A549 (cell line): ENCODE measurements around the gene CNDP1. TPM values are rescaled to one million over a fixed set of nuclear protein-coding genes. Genes with fewer than 3 reads are reported as not detected.
A peak's percentile ranks its signal among the peaks of the same experiment; 100 is the strongest.

Experiments
- ATAC-seq, 2 experiments: fragments of 200-7000 bp in 1 of 2; fragments of >200 bp in 1 of 2; cut with Nextera tagmentation in 1 of 2; cut with Tn5 transposase in 1 of 2; 3 replicates each; pipeline versions ENCODE4 v1.8.0 to v1.9.1; 2018 to 2020; ENCODE audit warnings: mild to moderate bottlenecking in 1 of 2, moderate library complexity in 1 of 2
- CTCF ChIA-PET: fragments of 300-600 bp; sonication (Branson Sonifier 250); formaldehyde crosslinking; extraction: SDS; loops from one replicate; lab custom pipeline; 2021; ENCODE audit warnings: antibody characterized with exemption, inconsistent platforms; lab: Yijun Ruan, JAX
- POLR2A ChIA-PET: fragments of 350-600 bp; formaldehyde crosslinking; extraction: SDS; loops from one replicate; lab custom pipeline; 2021; ENCODE audit warnings: antibody characterized with exemption, inconsistent platforms; lab: Yijun Ruan, JAX
- DNase-seq, 2 experiments: peaks; one replicate each; pipeline versions ENCODE4 v3.0.0 to v3.0.0-alpha.2; 2011 to 2016; ENCODE audit warnings: low read depth in 1 of 2, low spot score in 1 of 2
- FAIRE-seq: peaks from 2 replicates; lab custom pipeline; 2011; peaks lifted over from hg19 to GRCh38; lab: Jason Lieb, UNC
- H3K27ac ChIP-seq, 2 experiments: fragments of >200 bp; sonication (Bioruptor Twin); formaldehyde crosslinking; 3 replicates each; pipeline ENCODE4 v1.5.1; 2016 to 2017
- H3K4me1 ChIP-seq: fragments of >200 bp; sonication (Bioruptor Twin); formaldehyde crosslinking; 3 replicates; pipeline ENCODE4 v1.6.1; 2016
- H3K4me2 ChIP-seq: fragments of >200 bp; sonication (Bioruptor Twin); formaldehyde crosslinking; 3 replicates; pipeline ENCODE4 v1.6.1; 2016
- H3K4me3 ChIP-seq: fragments of >200 bp; sonication (Bioruptor Twin); formaldehyde crosslinking; 3 replicates; pipeline ENCODE4 v1.5.1; 2016
- H3K9me3 ChIP-seq: fragments of >200 bp; sonication (Bioruptor Twin); formaldehyde crosslinking; 3 replicates; pipeline ENCODE4 v1.6.1; 2016
- CEBPB ChIP-seq, 2 experiments: fragments of >200 bp in 1 of 2; sonication (Bioruptor Twin) in 1 of 2; formaldehyde crosslinking in 1 of 2; IDR thresholded peaks; 2 replicates each; pipeline ENCODE4 v1.6.1; 2012 to 2016
- EP300 ChIP-seq, 2 experiments: fragments of >200 bp; sonication (Bioruptor Twin); formaldehyde crosslinking; IDR thresholded peaks; 2 replicates in 1 of 2; 3 replicates in 1 of 2; pipeline ENCODE4 v1.6.1; 2016 to 2017
- GATA3 ChIP-seq: IDR thresholded peaks from 2 replicates; pipeline ENCODE4 v1.6.1; 2012; ENCODE audit warnings: borderline replicate concordance
- HEYL ChIP-seq: fragments of 250-450 bp; sonication (Bioruptor Pico); IDR thresholded peaks from 2 replicates; pipeline ENCODE4 v1.8.0; 2021; ENCODE audit warnings: mild to moderate bottlenecking, moderate library complexity
- KDM1A ChIP-seq: fragments of 200-600 bp; sonication (generic); IDR thresholded peaks from 2 replicates; pipeline ENCODE4 v1.6.1; 2016; ENCODE audit warnings: low read depth, mild to moderate bottlenecking
- KDM5A ChIP-seq: fragments of 200-600 bp; sonication (generic); IDR thresholded peaks from 2 replicates; pipeline ENCODE4 v1.6.1; 2016; ENCODE audit warnings: antibody characterized with exemption, mild to moderate bottlenecking
- MAZ ChIP-seq: fragments of 150-350 bp; IDR thresholded peaks from 2 replicates; pipeline ENCODE4 v1.6.1; 2014; ENCODE audit warnings: antibody characterized with exemption, low read depth, low read length, borderline replicate concordance
- NFE2L2 ChIP-seq: fragments of 150-350 bp; conservative IDR thresholded peaks from 2 replicates; pipeline ENCODE4 v1.6.1; 2014; ENCODE audit warnings: low read length
- NR3C1 ChIP-seq: fragments of >200 bp; sonication (Bioruptor Twin); formaldehyde crosslinking; IDR thresholded peaks from 3 replicates; pipeline ENCODE4 v1.6.1; 2017
- PHF8 ChIP-seq: fragments of 200-600 bp; sonication (generic); IDR thresholded peaks from 2 replicates; pipeline ENCODE4 v1.6.1; 2016; ENCODE audit warnings: low read depth, mild to moderate bottlenecking, antibody characterized with exemption, moderate library complexity, borderline replicate concordance
- TFCP2L1 ChIP-seq: fragments of 250-450 bp; sonication (Bioruptor Pico); IDR thresholded peaks from 2 replicates; pipeline ENCODE4 v1.5.0; 2021; ENCODE audit warnings: mild to moderate bottlenecking
- TP53 ChIP-seq: fragments of 250-450 bp; sonication (Bioruptor Pico); IDR thresholded peaks from 2 replicates; pipeline ENCODE4 v1.5.0; 2021; ENCODE audit warnings: mild to moderate bottlenecking, moderate library complexity
- ZC3H11A ChIP-seq: fragments of 450-650 bp; IDR thresholded peaks from 2 replicates; pipeline ENCODE4 v1.6.1; 2014; ENCODE audit warnings: antibody characterized with exemption, mild to moderate bottlenecking
- ZFP36 ChIP-seq: fragments of 450-650 bp; IDR thresholded peaks from 2 replicates; pipeline ENCODE4 v1.6.1; 2014; ENCODE audit warnings: borderline replicate concordance; ENCODE audit not compliant: partially characterized antibody
- WGBS: methylation state at CpG from one replicate; pipeline ENCODE4 v1.1.6; 2017; ENCODE audit errors: missing lambda C conversion rate; 5-methylcytosine and 5-hydroxymethylcytosine counted together
- polyA plus RNA-seq, 4 experiments: library from polyadenylated mRNA; depleted of rRNA in 3 of 4; stranded (reverse); fragments of >200 nt; fragmentation: RNase III in 1 of 4; extraction: RNeasy Plus Mini Kit Qiagen cat#74134 plus additional on column Dnase treatment in 1 of 4; gene quantifications; 2 replicates in 3 of 4; 3 replicates in 1 of 4; pipeline ENCODE4 v1.2.3, GENCODE V29; 2011 to 2017
- TF ChIP-seq, protein P1 (sequence below): IDR thresholded peaks from 2 replicates; pipeline ENCODE4 v1.6.1; 2012; ENCODE audit warnings: low read depth, borderline replicate concordance
- TF ChIP-seq, protein P2 (sequence below): fragments of >200 bp; sonication (Bioruptor Twin); formaldehyde crosslinking; IDR thresholded peaks from 3 replicates; pipeline ENCODE4 v1.6.1; 2016
- TF ChIP-seq, protein P3 (sequence below): fragments of 250-450 bp; sonication (Bioruptor Pico); IDR thresholded peaks from 2 replicates; pipeline ENCODE4 v1.5.0; 2020; ENCODE audit warnings: low read depth, mild to moderate bottlenecking, moderate library complexity
- TF ChIP-seq, protein P4 (sequence below): IDR thresholded peaks from 2 replicates; pipeline ENCODE4 v1.6.1; 2012
- TF ChIP-seq, protein P5 (sequence below): fragments of 450-650 bp; IDR thresholded peaks from 2 replicates; pipeline ENCODE4 v1.6.1; 2014; ENCODE audit warnings: antibody characterized with exemption
- TF ChIP-seq, protein P6 (sequence below): fragments of 150-350 bp; IDR thresholded peaks from 2 replicates; pipeline ENCODE4 v1.6.1; 2014; ENCODE audit warnings: low read depth, mild to moderate bottlenecking, low read length
- TF ChIP-seq, protein P7 (sequence below): fragments of 250-450 bp; sonication (Bioruptor Pico); IDR thresholded peaks from 2 replicates; pipeline ENCODE4 v1.5.0; 2021; ENCODE audit warnings: mild to moderate bottlenecking, moderate library complexity, borderline replicate concordance

CNDP1 gene
- polyA plus RNA-seq, 2 of the 4 experiments (the other 2 are of a cell fraction): 0.16 TPM; not detected in 1

DNA sequence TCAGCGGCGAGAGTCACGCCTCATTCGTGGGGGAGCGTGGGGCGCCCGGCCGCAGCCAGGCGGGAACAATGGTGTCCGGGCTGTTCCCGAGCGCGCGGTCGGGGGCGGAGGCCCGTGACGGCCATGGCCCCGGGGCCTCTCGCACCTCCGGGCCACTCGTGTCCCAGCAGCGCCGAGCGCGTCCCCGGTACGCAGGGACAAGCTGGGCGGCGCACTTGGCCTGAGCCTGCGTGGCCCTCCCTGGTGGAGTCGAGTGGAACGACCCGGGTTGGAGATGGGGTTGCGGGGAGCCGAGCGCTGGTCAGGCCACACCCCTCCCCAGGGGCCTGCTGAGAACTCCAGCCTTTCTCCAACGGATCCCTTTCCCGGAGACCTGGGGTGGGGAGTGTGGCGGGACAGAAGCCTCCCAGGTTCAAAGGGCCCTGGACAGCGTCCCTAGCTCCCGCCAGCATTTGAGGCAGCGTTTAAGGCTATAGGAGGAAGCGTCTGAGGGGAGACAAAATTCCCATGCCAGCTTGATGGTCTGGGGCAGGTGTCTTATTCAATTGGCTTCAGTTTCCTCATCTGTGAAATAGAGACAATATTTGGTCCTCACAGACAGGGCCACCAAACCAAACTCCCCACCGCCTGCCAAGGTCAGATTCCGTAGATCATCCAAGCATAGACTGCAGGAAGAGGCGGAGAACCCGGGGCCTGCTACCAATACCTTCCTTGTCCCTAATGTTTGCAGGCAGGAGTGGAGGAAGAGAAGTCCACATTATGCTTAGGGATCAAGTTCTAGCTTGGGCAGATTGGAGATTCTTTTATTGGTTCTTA, 37.6 kb upstream of the CNDP1 start (continued):
- TF ChIP-seq, protein P1, sequence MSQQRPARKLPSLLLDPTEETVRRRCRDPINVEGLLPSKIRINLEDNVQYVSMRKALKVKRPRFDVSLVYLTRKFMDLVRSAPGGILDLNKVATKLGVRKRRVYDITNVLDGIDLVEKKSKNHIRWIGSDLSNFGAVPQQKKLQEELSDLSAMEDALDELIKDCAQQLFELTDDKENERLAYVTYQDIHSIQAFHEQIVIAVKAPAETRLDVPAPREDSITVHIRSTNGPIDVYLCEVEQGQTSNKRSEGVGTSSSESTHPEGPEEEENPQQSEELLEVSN: 0 out of 2 replicates have a peak, but pooled peaks have one; percentile 40
- TF ChIP-seq PHF8 (peak; percentile 83), TFCP2L1 (peak; percentile 83)

DNA sequence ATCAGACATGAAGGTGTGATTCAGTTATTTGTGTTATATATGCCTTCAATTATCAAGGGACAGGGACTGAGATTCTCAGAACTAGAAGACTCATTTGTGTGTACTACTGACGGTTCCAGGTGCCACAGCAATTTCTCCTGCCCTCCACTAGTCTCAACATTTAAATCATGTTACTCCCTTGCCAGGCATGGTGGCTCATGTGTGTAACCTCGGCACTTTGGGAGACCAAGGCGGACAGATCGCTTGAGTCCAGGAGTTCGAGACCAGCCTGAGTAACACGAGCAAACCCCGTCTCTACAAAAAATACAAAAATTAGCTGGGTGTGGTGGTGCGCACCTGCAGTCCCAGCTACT, 37.0 kb upstream of the CNDP1 start:
- Histone ChIP-seq H3K4me3 (peak overlapping the region; percentile 94), H3K27ac (peak overlapping the region; percentile 92 to 98), H3K9me3 (no peaks in the 10 kb centered on the region), H3K4me2 (peak overlapping the region; percentile 88), H3K4me1 (peaks cover 6% of the 10 kb centered on the region; the same call in 1 of the 3 replicates)
- WGBS: 95% methylated on average over 8 of the region's 8 CpGs
- ChIA-PET CTCF (interaction anchor here (1.8 kb wide), 1 partner anchor 55 kb away, joined by 5 read pairs; no protein-coding TSS in a partner anchor), POLR2A (no interaction called here)
- no peak for DNase-seq
- ATAC-seq: no peak
- no peak for FAIRE-seq
- TF ChIP-seq EP300 (IDR thresholded peaks at IDR 0.05) (no peak), PHF8 (no peak), NR3C1 (no peak), MAZ (no peak), NFE2L2 (no peak), ZFP36 (no peak), TP53 (CRISPR knock-in tag) (no peak), KDM5A (no peak), KDM1A (no peak), HEYL (CRISPR knock-in tag) (no peak), ZC3H11A (no peak), GATA3 (no peak), CEBPB (IDR thresholded peaks at IDR 0.05) (no peak), TFCP2L1 (no peak)
- TF ChIP-seq, protein P2, sequence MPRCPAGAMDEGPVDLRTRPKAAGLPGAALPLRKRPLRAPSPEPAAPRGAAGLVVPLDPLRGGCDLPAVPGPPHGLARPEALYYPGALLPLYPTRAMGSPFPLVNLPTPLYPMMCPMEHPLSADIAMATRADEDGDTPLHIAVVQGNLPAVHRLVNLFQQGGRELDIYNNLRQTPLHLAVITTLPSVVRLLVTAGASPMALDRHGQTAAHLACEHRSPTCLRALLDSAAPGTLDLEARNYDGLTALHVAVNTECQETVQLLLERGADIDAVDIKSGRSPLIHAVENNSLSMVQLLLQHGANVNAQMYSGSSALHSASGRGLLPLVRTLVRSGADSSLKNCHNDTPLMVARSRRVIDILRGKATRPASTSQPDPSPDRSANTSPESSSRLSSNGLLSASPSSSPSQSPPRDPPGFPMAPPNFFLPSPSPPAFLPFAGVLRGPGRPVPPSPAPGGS: no peak
- TF ChIP-seq, protein P3, sequence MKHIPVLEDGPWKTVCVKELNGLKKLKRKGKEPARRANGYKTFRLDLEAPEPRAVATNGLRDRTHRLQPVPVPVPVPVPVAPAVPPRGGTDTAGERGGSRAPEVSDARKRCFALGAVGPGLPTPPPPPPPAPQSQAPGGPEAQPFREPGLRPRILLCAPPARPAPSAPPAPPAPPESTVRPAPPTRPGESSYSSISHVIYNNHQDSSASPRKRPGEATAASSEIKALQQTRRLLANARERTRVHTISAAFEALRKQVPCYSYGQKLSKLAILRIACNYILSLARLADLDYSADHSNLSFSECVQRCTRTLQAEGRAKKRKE (CRISPR knock-in tag): no peak
- TF ChIP-seq, protein P4, sequence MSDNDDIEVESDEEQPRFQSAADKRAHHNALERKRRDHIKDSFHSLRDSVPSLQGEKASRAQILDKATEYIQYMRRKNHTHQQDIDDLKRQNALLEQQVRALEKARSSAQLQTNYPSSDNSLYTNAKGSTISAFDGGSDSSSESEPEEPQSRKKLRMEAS: no peak
- TF ChIP-seq, protein P5, sequence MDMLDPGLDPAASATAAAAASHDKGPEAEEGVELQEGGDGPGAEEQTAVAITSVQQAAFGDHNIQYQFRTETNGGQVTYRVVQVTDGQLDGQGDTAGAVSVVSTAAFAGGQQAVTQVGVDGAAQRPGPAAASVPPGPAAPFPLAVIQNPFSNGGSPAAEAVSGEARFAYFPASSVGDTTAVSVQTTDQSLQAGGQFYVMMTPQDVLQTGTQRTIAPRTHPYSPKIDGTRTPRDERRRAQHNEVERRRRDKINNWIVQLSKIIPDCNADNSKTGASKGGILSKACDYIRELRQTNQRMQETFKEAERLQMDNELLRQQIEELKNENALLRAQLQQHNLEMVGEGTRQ: no peak
- TF ChIP-seq, protein P6, sequence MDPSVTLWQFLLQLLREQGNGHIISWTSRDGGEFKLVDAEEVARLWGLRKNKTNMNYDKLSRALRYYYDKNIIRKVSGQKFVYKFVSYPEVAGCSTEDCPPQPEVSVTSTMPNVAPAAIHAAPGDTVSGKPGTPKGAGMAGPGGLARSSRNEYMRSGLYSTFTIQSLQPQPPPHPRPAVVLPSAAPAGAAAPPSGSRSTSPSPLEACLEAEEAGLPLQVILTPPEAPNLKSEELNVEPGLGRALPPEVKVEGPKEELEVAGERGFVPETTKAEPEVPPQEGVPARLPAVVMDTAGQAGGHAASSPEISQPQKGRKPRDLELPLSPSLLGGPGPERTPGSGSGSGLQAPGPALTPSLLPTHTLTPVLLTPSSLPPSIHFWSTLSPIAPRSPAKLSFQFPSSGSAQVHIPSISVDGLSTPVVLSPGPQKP: no peak
- TF ChIP-seq, protein P7, sequence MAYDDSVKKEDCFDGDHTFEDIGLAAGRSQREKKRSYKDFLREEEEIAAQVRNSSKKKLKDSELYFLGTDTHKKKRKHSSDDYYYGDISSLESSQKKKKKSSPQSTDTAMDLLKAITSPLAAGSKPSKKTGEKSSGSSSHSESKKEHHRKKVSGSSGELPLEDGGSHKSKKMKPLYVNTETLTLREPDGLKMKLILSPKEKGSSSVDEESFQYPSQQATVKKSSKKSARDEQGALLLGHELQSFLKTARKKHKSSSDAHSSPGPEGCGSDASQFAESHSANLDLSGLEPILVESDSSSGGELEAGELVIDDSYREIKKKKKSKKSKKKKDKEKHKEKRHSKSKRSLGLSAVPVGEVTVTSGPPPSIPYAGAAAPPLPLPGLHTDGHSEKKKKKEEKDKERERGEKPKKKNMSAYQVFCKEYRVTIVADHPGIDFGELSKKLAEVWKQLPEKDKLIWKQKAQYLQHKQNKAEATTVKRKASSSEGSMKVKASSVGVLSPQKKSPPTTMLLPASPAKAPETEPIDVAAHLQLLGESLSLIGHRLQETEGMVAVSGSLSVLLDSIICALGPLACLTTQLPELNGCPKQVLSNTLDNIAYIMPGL (CRISPR knock-in tag): no peak
